Stimulated activated CD4-positive, alpha-beta T cell treated with anti-CD3 and anti-CD28 coated beads, Interleukin-1b, Interleukin-23, amount 100 ng/mL, for 4 hours (primary cell): ENCODE results near the gene SLC6A13.
"Not testable (repeated sequence)": the region's sequence is repeated elsewhere in the genome, so short reads cannot be mapped to it uniquely, and the experiment has no call there.

Source experiments
- DNase-seq, 2 donors: peaks; one replicate each; pipeline ENCODE4 v3.0.0-alpha.2; 2020; ENCODE audit warnings: low read depth in 2 of 2

The SLC6A13 gene

DNA sequence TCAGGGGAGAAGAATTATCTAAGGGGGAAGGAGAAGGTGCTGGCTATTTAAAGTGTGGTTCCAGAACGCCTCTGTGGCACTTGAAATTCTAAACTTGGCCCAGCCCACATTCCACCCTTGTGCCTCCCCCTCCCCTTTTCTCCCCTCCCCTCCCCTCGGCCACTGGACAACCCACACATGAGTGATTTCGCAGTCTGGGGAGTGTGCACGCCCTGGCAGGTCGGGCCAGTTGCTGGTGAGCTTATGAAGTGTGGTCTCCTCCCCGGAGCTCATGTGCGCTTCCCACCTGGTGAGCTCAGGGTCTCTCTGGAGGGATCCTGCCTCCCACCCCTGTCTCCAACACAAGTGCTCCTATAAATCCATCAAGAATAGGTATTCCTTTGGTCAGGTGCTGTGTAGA lies at the start of gene SLC6A13:
SLC6A13 (minus strand) TSS at position 20 of the 400 bp plus-strand sequence. CDS start 2,784 bp downstream, outside the sequence.
- DNase-seq: no peak

DNA sequence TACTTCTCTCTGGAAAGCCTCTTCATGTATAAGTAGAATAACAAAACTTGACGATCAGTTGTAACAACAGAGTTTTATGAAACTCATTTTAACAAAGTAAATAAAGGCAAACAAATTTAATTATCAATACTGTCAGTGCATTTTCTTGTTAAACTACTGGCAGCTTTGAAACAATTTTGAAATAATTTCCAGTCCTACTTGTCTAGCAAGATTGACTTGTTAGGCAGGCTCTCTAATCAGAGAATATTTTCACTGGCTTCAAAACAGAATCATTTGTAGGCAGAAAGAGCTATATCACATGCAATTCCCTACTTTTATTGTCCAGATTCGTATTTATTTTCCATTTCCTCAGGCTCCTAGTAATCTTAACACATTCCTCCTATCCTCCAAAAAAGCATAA lies 45.9 kb upstream of the SLC6A13 start:
- DNase-seq: no peak

DNA sequence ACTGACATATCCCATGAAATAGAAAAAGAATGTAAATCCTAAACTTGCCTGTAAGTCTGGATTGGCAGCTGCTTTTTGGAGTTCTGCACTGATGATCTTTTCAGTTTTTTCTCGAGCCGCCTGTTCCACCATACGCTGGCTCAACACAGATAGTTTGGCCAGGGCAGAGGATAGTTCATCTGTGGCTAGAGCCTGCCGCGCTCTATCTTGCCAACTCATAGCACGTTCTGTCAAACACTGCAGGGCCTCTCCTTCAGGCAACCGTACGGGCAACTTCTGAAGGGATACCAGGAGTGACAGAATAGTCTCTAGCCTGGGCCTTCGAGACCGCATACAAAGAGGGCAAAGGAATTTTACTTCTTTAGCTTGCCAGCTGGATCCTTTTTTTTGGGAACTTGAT lies 44.8 kb upstream of the SLC6A13 start:
- DNase-seq: no peak

DNA sequence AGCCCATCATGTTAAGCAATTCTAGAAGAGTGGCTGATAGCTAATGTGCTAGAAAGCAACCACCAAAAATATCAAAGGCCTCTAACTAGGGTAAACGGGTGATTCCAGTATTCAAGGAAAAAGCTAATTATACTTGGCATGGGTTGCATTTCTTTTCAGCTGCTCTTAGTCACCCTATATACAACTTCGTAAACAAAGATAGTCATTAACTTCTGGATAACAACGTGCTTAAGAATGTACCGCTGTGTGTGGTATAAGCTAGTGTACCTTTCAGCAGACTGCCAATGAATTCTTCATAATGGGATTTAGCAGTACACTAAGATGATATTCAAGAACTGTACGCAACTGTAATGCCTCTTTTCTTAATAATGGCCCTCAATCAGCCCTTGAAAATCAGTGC lies 42.2 kb upstream of the SLC6A13 start:
- no peak for DNase-seq

DNA sequence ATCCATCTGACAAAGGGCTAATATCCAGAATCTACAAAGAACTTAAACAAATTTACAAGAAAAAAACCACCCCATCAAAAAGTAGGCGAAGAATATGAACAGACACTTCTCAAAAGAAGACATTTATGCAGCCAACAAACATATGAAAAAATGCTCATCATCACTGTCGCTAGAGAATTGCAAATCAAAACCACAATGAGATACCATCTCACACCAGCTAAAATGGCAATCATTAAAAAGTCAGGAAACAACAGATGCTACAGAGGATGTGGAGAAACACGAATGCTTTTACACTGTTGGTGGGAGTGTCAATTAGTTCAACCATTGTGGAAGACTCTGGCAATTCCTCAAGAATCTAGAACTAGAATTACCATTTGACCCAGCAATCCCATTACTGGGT lies 40.1 kb upstream of the SLC6A13 start:
- not testable (repeated sequence) for DNase-seq

DNA sequence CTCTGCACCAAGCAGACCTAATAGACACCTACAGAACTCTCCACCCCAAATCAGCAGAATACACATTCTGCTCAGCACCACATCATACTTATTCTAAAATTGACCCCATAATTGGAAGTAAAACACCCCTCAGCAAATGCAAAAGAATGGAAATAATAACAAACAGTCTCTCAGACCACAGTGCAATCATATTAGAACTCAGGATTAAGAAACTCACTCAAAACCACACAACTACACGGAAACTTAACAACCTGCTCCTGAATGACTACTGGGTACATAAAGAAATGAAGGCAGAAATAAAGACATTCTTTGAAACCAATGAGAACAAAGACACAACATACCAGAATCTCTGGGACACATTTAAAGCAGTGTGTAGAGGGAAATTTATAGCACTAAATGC lies 37.5 kb upstream of the SLC6A13 start:
- DNase-seq: not testable (repeated sequence)

GRCh38 chr12:299511-299910 lies 36.9 kb upstream of the SLC6A13 start:
- DNase-seq: not testable (repeated sequence)

DNA sequence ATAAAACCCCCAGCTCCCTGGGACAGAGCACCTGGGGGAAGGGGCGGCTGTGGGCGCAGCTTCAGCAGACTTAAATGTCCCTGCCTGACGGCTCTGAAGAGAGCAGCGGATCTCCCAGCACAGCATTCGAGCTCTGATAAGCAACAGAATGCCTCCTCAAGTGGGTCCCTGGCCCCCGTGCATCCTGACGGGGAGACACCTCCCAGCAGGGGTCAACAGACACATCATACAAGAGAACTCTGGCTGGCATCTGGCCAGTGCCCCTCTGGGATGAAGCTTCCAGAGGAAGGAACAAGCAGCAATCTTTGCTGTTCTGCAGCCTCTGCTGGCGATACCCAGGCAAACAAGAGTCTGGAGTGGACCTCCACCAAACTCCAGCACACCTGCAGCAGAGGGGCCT lies 35.4 kb upstream of the SLC6A13 start:
- not testable (repeated sequence) for DNase-seq

- no peak for DNase-seq
Observed at GRCh38 chr12:295132-295531, 32.5 kb upstream of the SLC6A13 start.

DNA sequence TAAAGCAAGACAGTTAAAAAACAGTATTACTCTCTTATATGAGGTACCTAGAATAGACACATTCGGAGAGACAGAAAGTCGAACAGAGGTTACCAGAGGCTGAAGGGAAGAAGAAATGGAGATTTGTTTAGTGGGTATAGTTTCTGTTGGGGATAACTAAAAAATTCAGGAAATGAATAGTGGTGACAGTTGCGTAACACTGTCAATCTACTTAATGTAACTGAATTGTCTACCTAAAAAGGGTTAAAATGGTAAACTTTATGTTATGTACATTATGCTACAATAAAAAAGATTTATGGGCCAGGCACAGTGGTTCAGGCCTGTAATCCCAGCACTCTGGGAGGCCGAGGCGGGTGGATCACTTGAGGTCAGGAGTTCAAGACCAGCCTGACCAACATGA lies 30.6 kb upstream of the SLC6A13 start:
- DNase-seq: no peak

- no peak for DNase-seq
Observed at GRCh38 chr12:292186-292585, 29.6 kb upstream of the SLC6A13 start.

- no peak for DNase-seq
Observed at GRCh38 chr12:291153-291723, 28.6 kb upstream of the SLC6A13 start.

GRCh38 chr12:288687-289086 lies 26.1 kb upstream of the SLC6A13 start:
- DNase-seq: no peak

- DNase-seq: no peak
Observed at GRCh38 chr12:286531-287300, 24.1 kb upstream of the SLC6A13 start.

GRCh38 chr12:278046-278445 lies 15.4 kb upstream of the SLC6A13 start:
- DNase-seq: no peak

- no peak for DNase-seq
Observed at GRCh38 chr12:275812-276211, 13.2 kb upstream of the SLC6A13 start.

- DNase-seq: no peak
Observed at GRCh38 chr12:273382-273781, 10.7 kb upstream of the SLC6A13 start.

DNA sequence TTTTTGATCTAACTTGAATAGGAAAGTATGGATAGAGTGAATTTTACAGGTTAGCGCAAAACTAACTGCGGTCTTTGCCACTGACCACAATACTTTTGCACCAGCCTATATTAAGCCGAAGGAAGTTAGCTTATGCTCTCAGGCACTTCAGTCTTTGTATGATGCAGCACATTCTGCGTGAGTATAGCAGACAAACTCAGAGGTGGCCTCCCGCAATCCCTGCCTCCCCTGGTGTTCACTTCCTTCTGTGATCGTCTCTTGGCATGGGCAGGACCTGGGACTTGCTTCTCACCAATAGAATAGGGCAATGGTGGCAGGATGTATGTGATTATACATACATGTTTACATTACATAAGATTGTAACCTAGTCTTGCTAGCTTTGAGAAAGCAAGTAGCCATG lies 10.3 kb upstream of the SLC6A13 start:
- no peak for DNase-seq

- no peak for DNase-seq
Observed at GRCh38 chr12:271161-271560, 8.5 kb upstream of the SLC6A13 start.

- DNase-seq: no peak
Observed at GRCh38 chr12:269191-269590, 6.6 kb upstream of the SLC6A13 start.

GRCh38 chr12:268483-268840 lies 5.8 kb upstream of the SLC6A13 start:
- no peak for DNase-seq

DNA sequence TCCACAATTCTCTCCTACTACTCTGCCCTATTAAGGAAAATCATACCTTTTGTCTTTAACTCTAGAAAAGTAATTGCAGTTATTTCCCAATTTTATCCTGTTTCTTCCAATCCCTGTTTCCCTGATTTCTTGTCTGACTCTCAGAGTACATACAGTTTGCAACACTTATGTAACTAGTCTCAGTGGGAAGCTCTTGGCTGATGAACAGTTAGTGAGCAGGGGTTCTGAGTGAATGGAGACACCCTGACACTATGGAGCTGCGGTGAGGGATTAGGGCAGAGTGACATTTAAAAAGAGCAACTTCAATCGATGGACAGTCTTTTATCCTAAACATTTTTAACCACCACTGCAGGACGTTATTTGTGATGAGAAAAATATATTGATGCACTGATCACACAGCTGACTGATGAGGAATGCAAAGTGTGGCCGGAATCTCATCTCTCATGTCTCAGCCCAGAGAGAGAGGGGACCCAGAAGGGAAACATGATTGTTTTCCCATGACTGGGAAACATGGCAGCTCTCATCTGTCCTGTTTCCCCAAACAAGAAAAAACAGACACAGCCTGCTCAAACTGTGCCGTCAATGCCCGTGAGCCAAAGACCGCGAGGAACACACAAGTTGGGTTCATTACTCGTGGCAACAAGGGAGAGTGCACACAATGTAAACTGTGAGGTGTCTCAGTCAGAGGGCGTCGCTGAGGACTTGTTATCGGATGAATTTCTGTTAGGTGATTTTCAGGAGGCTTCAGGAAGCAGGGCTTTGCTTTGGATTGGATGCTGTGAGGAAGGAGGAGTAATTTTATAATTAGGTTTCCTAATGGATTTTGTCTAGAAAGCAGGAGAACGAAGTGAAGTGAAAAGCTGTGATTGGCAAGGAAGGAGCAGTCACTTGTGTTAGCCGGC lies 5.2 kb upstream of the SLC6A13 start:
- no peak for DNase-seq

DNA sequence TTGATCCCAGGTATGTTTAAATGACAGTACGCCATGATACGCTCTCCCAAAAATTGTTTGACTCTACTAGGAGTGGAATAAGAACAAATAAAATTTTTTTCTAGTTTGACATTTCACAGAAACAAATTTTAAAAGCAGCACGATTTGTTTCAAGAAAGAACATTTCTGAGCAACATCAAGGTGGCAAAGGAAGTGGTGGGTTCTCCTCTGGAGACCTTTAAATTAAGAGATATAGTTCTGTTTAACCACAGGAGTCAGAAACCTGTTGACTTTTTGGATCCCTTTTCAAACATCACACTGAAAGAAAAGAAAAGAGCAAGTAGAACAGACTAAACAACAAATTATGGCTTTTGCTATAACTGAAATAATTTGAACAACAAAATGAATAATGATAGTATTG lies 2.5 kb upstream of the SLC6A13 start:
- DNase-seq: no peak
